HEK293T (cell line): ENCODE data around the gene ZNF2.

ENCODE experiments used
- CTCF ChIA-PET: fragments of 350-600 bp; formaldehyde crosslinking; extraction: SDS; loops from one replicate; lab custom pipeline; 2021; ENCODE audit warnings: antibody characterized with exemption, inconsistent platforms; lab: Yijun Ruan, JAX
- POLR2A ChIA-PET: fragments of 350-600 bp; formaldehyde crosslinking; extraction: SDS; loops from one replicate; lab custom pipeline; 2020; ENCODE audit warnings: antibody characterized with exemption, inconsistent platforms; lab: Yijun Ruan, JAX
- DNase-seq: peaks from one replicate; pipeline ENCODE4 v3.0.0; 2012; ENCODE audit warnings: mixed read lengths; ENCODE audit errors: extremely low spot score
- ARNT ChIP-seq: fragments of 450-650 bp; IDR thresholded peaks from 2 replicates; pipeline ENCODE4 v1.6.1; 2017; ENCODE audit warnings: mild to moderate bottlenecking
- BHLHE40 ChIP-seq: fragments of 450-650 bp; IDR thresholded peaks from 2 replicates; pipeline ENCODE4 v1.6.1; 2016; ENCODE audit warnings: mild to moderate bottlenecking, moderate library complexity, borderline replicate concordance
- CTBP1 ChIP-seq: fragments of 450-650 bp; IDR thresholded peaks from 2 replicates; pipeline ENCODE4 v1.6.1; 2016; ENCODE audit warnings: borderline replicate concordance
- ELF4 ChIP-seq: fragments of 450-650 bp; IDR thresholded peaks from 2 replicates; pipeline ENCODE4 v1.6.1; 2017; ENCODE audit warnings: antibody characterized with exemption
- FOXA1 ChIP-seq: fragments of 450-650 bp; IDR thresholded peaks from 2 replicates; pipeline ENCODE4 v1.6.1; 2016; ENCODE audit warnings: mild to moderate bottlenecking
- FOXK2 ChIP-seq: fragments of 450-650 bp; IDR thresholded peaks from 2 replicates; pipeline ENCODE4 v1.6.1; 2016; ENCODE audit warnings: mild to moderate bottlenecking
- FOXM1 ChIP-seq: fragments of 450-650 bp; IDR thresholded peaks from 2 replicates; pipeline ENCODE4 v1.6.1; 2017; ENCODE audit warnings: mild to moderate bottlenecking, borderline replicate concordance
- HDGF ChIP-seq: fragments of 450-650 bp; IDR thresholded peaks from 2 replicates; pipeline ENCODE4 v1.6.1; 2017; ENCODE audit warnings: antibody characterized with exemption, borderline replicate concordance
- L3MBTL2 ChIP-seq: fragments of 450-650 bp; conservative IDR thresholded peaks from 2 replicates; pipeline ENCODE4 v1.6.1; 2016; ENCODE audit warnings: mild to moderate bottlenecking
- LEF1 ChIP-seq: fragments of 450-650 bp; IDR thresholded peaks from 2 replicates; pipeline ENCODE4 v1.6.1; 2017; ENCODE audit warnings: mild to moderate bottlenecking, borderline replicate concordance
- NFRKB ChIP-seq: fragments of 450-650 bp; IDR thresholded peaks from 2 replicates; pipeline ENCODE4 v1.6.1; 2016; ENCODE audit warnings: mild to moderate bottlenecking, moderate library complexity
- PKNOX1 ChIP-seq: fragments of 450-650 bp; IDR thresholded peaks from 2 replicates; pipeline ENCODE4 v1.6.1; 2016
- SP1 ChIP-seq: fragments of 450-650 bp; IDR thresholded peaks from 2 replicates; pipeline ENCODE4 v1.6.1; 2017
- SUZ12 ChIP-seq: fragments of 450-650 bp; IDR thresholded peaks from 2 replicates; pipeline ENCODE4 v1.6.1; 2016; ENCODE audit warnings: mild to moderate bottlenecking
- TARDBP ChIP-seq: fragments of 450-650 bp; IDR thresholded peaks from 2 replicates; pipeline ENCODE4 v1.6.1; 2016
- ZNF384 ChIP-seq: fragments of 450-650 bp; IDR thresholded peaks from 2 replicates; pipeline ENCODE4 v1.6.1; 2016

The ZNF2 gene

GRCh38 chr2:95208106-95208505 is 42.5 kb downstream of the ZNF2 start:
- no peak for DNase-seq
- CTCF ChIA-PET = no interaction called here
- POLR2A ChIA-PET = no interaction called here
- TF ChIP-seq ZNF384 (no peak), SP1 (no peak), LEF1 (no peak), CTBP1 (no peak), BHLHE40 (no peak), HDGF (no peak), SUZ12 (no peak), L3MBTL2 (no peak), PKNOX1 (no peak), FOXM1 (no peak), ELF4 (no peak), FOXK2 (no peak), NFRKB (no peak), TARDBP (no peak), ARNT (no peak), FOXA1 (no peak)

- TF ChIP-seq L3MBTL2 = no peak
- TF ChIP-seq TARDBP = no peak
- TF ChIP-seq LEF1 = no peak
- TF ChIP-seq HDGF = no peak
- TF ChIP-seq BHLHE40 = no peak
- no peak for TF ChIP-seq ARNT
- no peak for TF ChIP-seq CTBP1
- no peak for TF ChIP-seq FOXK2
- no peak for TF ChIP-seq ELF4
- TF ChIP-seq SUZ12 = no peak
- no peak for TF ChIP-seq FOXM1
- TF ChIP-seq FOXA1 = no peak
- no peak for TF ChIP-seq SP1
- no peak for TF ChIP-seq PKNOX1
- CTCF ChIA-PET = no interaction called here
- no peak for DNase-seq
- POLR2A ChIA-PET = no interaction called here
Observed at GRCh38 chr2:95215018-95215612, 49.5 kb downstream of the ZNF2 start.

GRCh38 chr2:95220449-95220848 is 54.8 kb downstream of the ZNF2 start:
- TF ChIP-seq SP1 = no peak
- no peak for TF ChIP-seq FOXM1
- no peak for TF ChIP-seq ELF4
- TF ChIP-seq CTBP1 = no peak
- POLR2A ChIA-PET = no interaction called here
- DNase-seq = no peak
- CTCF ChIA-PET = no interaction called here

GRCh38 chr2:95225658-95226057 is 60.0 kb downstream of the ZNF2 start:
- TF ChIP-seq FOXM1 (no peak), SP1 (no peak), NFRKB (no peak), LEF1 (no peak), TARDBP (no peak), ZNF384 (no peak), FOXA1 (no peak), ARNT (no peak), PKNOX1 (no peak), HDGF (no peak), ELF4 (no peak), SUZ12 (no peak), L3MBTL2 (no peak), CTBP1 (no peak), BHLHE40 (no peak), FOXK2 (no peak)
- ChIA-PET POLR2A (no interaction called here), CTCF (no interaction called here)
- no peak for DNase-seq

- CTCF ChIA-PET = interaction anchor here (0.6 to 2.2 kb wide), 17 partner anchors 8 to 171 kb away, joined by 3 to 13 read pairs (median 4); partner anchors contain the start of genes FAHD2A and ZNF892
- POLR2A ChIA-PET = interaction anchor here (0.8 to 1.6 kb wide), 4 partner anchors 19 to 114 kb away, joined by 3 to 5 read pairs (median 4); partner anchors contain the start of gene ZNF892
Observed at GRCh38 chr2:95231723-95232122, 66.1 kb downstream of the ZNF2 start.

GRCh38 chr2:95232232-95232631 is 66.6 kb downstream of the ZNF2 start:
- no peak for DNase-seq
- ChIA-PET CTCF (interaction anchor here (0.6 to 2.2 kb wide), 13 partner anchors 8 to 171 kb away, joined by 3 to 13 read pairs (median 4); partner anchors contain the start of gene FAHD2A), POLR2A (interaction anchor here (1.1 to 1.6 kb wide), 2 partner anchors 25 to 113 kb away, joined by 4 to 5 read pairs; partner anchors contain the start of gene ZNF892)
- TF ChIP-seq FOXA1 (no peak), FOXM1 (no peak), ELF4 (no peak), L3MBTL2 (no peak), BHLHE40 (no peak), ZNF384 (no peak), HDGF (no peak)

More at GRCh38 chr2:95231723-95232122, 66.1 kb downstream of the ZNF2 start:
- TF ChIP-seq BHLHE40 = no peak
- DNase-seq = peak; percentile 65
